AG04450 (cell line): ENCODE results near the gene ASGR1. TPM values are rescaled to one million over a fixed set of nuclear protein-coding genes. Genes with fewer than 3 reads are reported as not detected.

Experiments
- CTCF ChIA-PET: fragments of 300-600, 350-600 bp; formaldehyde crosslinking; extraction: SDS; loops from one replicate; lab custom pipeline; 2022; ENCODE audit warnings: antibody characterized with exemption, inconsistent platforms; lab: Charles Lee
- POLR2A ChIA-PET: fragments of 350-600 bp; formaldehyde crosslinking; extraction: SDS; loops from one replicate; lab custom pipeline; 2021; ENCODE audit warnings: antibody characterized with exemption, inconsistent platforms; lab: Yijun Ruan, JAX
- DNase-seq: peaks from one replicate; pipeline ENCODE4 v3.0.0-alpha.2; 2011; ENCODE audit warnings: low read depth, low spot score
- H3K27ac ChIP-seq: one replicate; pipeline ENCODE4 v1.5.1; 2012; ENCODE audit warnings: low read depth, low read length, control low read depth
- H3K27me3 ChIP-seq: one replicate; pipeline ENCODE4 v1.6.0; 2012; ENCODE audit warnings: low read length; ENCODE audit not compliant: control insufficient read depth, insufficient read depth
- H3K4me3 ChIP-seq: 2 replicates; pipeline ENCODE4 v1.5.1; 2011; ENCODE audit warnings: mild to moderate bottlenecking, low read depth, low read length, control low read depth
- H3K9me3 ChIP-seq: 2 replicates; pipeline ENCODE4 v1.5.1; 2012; ENCODE audit warnings: low read length; ENCODE audit not compliant: control insufficient read depth, insufficient read depth
- CTCF ChIP-seq: IDR thresholded peaks from 2 replicates; pipeline ENCODE4 v1.5.1; 2011; ENCODE audit warnings: low read depth, low read length, control low read depth, inconsistent platforms
- polyA plus RNA-seq: library from polyadenylated mRNA; depleted of rRNA; stranded (reverse); fragments of >200 nt; gene quantifications from 2 replicates; pipeline ENCODE4 v1.2.3, GENCODE V29; 2011

The ASGR1 gene
- polyA plus RNA-seq, 1 experiment = 1.1 TPM

- POLR2A ChIA-PET = interaction anchor here (0.6 kb wide), 1 partner anchor 11 kb away, joined by 4 read pairs; no protein-coding TSS in a partner anchor
- CTCF ChIA-PET = interaction anchor here (1.0 kb wide), 1 partner anchor 94 kb away, joined by 6 read pairs; no protein-coding TSS in a partner anchor
- H3K9me3 ChIP-seq = no peaks in the 10 kb centered on the region
- H3K27ac ChIP-seq = no peak overlapping the region
- DNase-seq = no peak
- no peak for TF ChIP-seq CTCF
- H3K4me3 ChIP-seq = no peak overlapping the region
- H3K27me3 ChIP-seq = peaks cover 10% of the 10 kb centered on the region
Measured at GRCh38 chr17:7156342-7156940, 22.7 kb downstream of the ASGR1 start.

GRCh38 chr17:7147772-7148171 is 31.4 kb downstream of the ASGR1 start:
- ChIA-PET CTCF (no interaction called here), POLR2A (no interaction called here)
- Histone ChIP-seq H3K27ac (no peak overlapping the region), H3K9me3 (no peaks in the 10 kb centered on the region), H3K4me3 (no peak overlapping the region), H3K27me3 (peaks cover 7% of the 10 kb centered on the region)
- no peak for TF ChIP-seq CTCF
- no peak for DNase-seq

GRCh38 chr17:7146115-7146514 is 33.1 kb downstream of the ASGR1 start:
- POLR2A ChIA-PET = interaction anchor here (0.7 kb wide), 1 partner anchor 8 kb away, joined by 6 read pairs; no protein-coding TSS in a partner anchor
- no peak for DNase-seq
- no peaks in the 10 kb centered on the region for H3K9me3 ChIP-seq
- peaks cover 11% of the 10 kb centered on the region for H3K27me3 ChIP-seq
- H3K27ac ChIP-seq = no peak overlapping the region
- CTCF ChIA-PET = interaction anchor here (0.6 to 2.5 kb wide), 5 partner anchors 10 to 101 kb away, joined by 3 to 10 read pairs (median 4); no protein-coding TSS in a partner anchor
- H3K4me3 ChIP-seq = no peak overlapping the region
- no peak for TF ChIP-seq CTCF

- ChIA-PET POLR2A (no interaction called here), CTCF (no interaction called here)
- TF ChIP-seq CTCF = no peak
- no peak overlapping the region for H3K4me3 ChIP-seq
- no peak for DNase-seq
- no peak overlapping the region for H3K27ac ChIP-seq
- H3K9me3 ChIP-seq = no peaks in the 10 kb centered on the region
- peaks cover 26% of the 10 kb centered on the region for H3K27me3 ChIP-seq
Measured at GRCh38 chr17:7144213-7144612, 35.0 kb downstream of the ASGR1 start.

GRCh38 chr17:7141824-7142223 is 37.3 kb downstream of the ASGR1 start:
- Histone ChIP-seq H3K9me3 (no peaks in the 10 kb centered on the region), H3K27me3 (peaks cover 44% of the 10 kb centered on the region), H3K27ac (no peak overlapping the region), H3K4me3 (no peak overlapping the region)
- POLR2A ChIA-PET = no interaction called here
- CTCF ChIA-PET = interaction anchor here (1.2 to 7.4 kb wide), 2 partner anchors 92 to 120 kb away, joined by 3 to 250 read pairs; no protein-coding TSS in a partner anchor
- TF ChIP-seq CTCF = no peak
- no peak for DNase-seq
